ENCODE measurements around the gene NGF. TPM values are rescaled to one million over a fixed set of nuclear protein-coding genes. Genes with fewer than 3 reads are reported as not detected.

NGF gene
- total and polyA plus RNA-seq, 2 of the 8 experiments (the other 6 are each of a cell fraction or from before 2014, with no cell fraction given), result 1.6 TPM; not detected in 1

GRCh38 chr1:115293899-115294298 lies 44.1 kb downstream of the NGF start (continued):
- TF ChIP-seq CHD7 (IDR thresholded peaks at IDR 0.05; ENCODE audit: insufficient replicate concordance, low read length) (no peak), SRF (IDR thresholded peaks at IDR 0.05; ENCODE audit: low read depth, low read length) (no peak), CHD2 (IDR thresholded peaks at IDR 0.05; ENCODE audit: low read length) (no peak)

All from H1 (cell line).